IMR-90 (cell line): Measurements from ENCODE around the gene YY1AP1. TPM values are rescaled to one million over a fixed set of nuclear protein-coding genes. Genes with fewer than 3 reads are reported as not detected.

Source experiments
- ATAC-seq: fragments of 200-7000 bp; cut with Tn5 transposase; 2 replicates; pipeline ENCODE4 v1.9.1; 2020; ENCODE audit warnings: low read depth, mild to moderate bottlenecking, moderate library complexity
- BruUV-seq: library from RNA; stranded (reverse); fragments of 400-500 nt; replicated peaks from 2 replicates; lab custom pipeline; 2021; lab: Mats Ljungman, UMichigan
- CTCF ChIA-PET: fragments of 300-600 bp; formaldehyde crosslinking; extraction: SDS; loops from one replicate; lab custom pipeline; 2021; ENCODE audit warnings: antibody characterized with exemption; lab: Yijun Ruan, JAX
- POLR2A ChIA-PET: fragments of 300-600 bp; sonication (Branson Sonifier 250); formaldehyde crosslinking; loops from one replicate; lab custom pipeline; 2022; ENCODE audit warnings: antibody characterized with exemption; ENCODE audit not compliant: unreplicated experiment; lab: Charles Lee
- DNase-seq: peaks from one replicate; pipeline ENCODE4 v3.0.0; 2013
- H2AFZ ChIP-seq: replicated peaks from 2 replicates; pipeline ENCODE3; 2013; ENCODE audit warnings: low read length, mild to moderate bottlenecking; ENCODE audit not compliant: poor library complexity
- H2AK5ac ChIP-seq: 2 replicates; pipeline ENCODE4 v1.6.1; 2013; ENCODE audit warnings: low read depth, low read length, inconsistent platforms
- H2AK9ac ChIP-seq: replicated peaks from 2 replicates; pipeline ENCODE3; 2013; ENCODE audit warnings: mild to moderate bottlenecking, low read depth, low read length, moderate library complexity; ENCODE audit not compliant: poor library complexity
- H2BK120ac ChIP-seq: 2 replicates; pipeline ENCODE4 v1.6.1; 2013; ENCODE audit warnings: low read depth, low read length, inconsistent platforms
- H2BK15ac ChIP-seq: 3 replicates; pipeline ENCODE4 v1.6.1; 2013; ENCODE audit warnings: low read depth, low read length, inconsistent platforms
- H2BK20ac ChIP-seq: 2 replicates; pipeline ENCODE4 v1.6.1; 2013; ENCODE audit warnings: low read depth, mild to moderate bottlenecking, inconsistent platforms, low read length, moderate library complexity
- H2BK5ac ChIP-seq: 2 replicates; pipeline ENCODE4 v1.6.1; 2013; ENCODE audit warnings: mild to moderate bottlenecking, low read depth, low read length, inconsistent platforms; ENCODE audit not compliant: poor library complexity, severe bottlenecking
- H3K14ac ChIP-seq: replicated peaks from 2 replicates; pipeline ENCODE4 v1.6.1; 2013; ENCODE audit warnings: low read depth, low read length, inconsistent platforms
- H3K18ac ChIP-seq: 2 replicates; pipeline ENCODE4 v1.6.1; 2013; ENCODE audit warnings: low read depth, low read length, control low read depth
- H3K23ac ChIP-seq: 2 replicates; pipeline ENCODE4 v1.6.1; 2013; ENCODE audit warnings: low read depth, low read length, inconsistent platforms
- H3K27ac ChIP-seq: 2 replicates; pipeline ENCODE4 v1.5.1; 2013; ENCODE audit warnings: mild to moderate bottlenecking, control low read depth, low read length; ENCODE audit not compliant: insufficient read depth
- H3K27me3 ChIP-seq: 2 replicates; pipeline ENCODE4 v1.6.1; 2013; ENCODE audit warnings: low read length; ENCODE audit not compliant: control insufficient read depth, insufficient read depth
- H3K36me3 ChIP-seq: 2 replicates; pipeline ENCODE4 v1.6.1; 2013; ENCODE audit warnings: low read length, mixed read lengths; ENCODE audit not compliant: control insufficient read depth, insufficient read depth
- H3K4ac ChIP-seq: 2 replicates; pipeline ENCODE4 v1.6.1; 2013; ENCODE audit warnings: low read depth, low read length, inconsistent platforms
- H3K4me1 ChIP-seq: 2 replicates; pipeline ENCODE4 v1.6.1; 2013; ENCODE audit warnings: low read length, mixed read lengths; ENCODE audit not compliant: control insufficient read depth, insufficient read depth
- H3K4me2 ChIP-seq: 2 replicates; pipeline ENCODE4 v1.6.1; 2013; ENCODE audit warnings: low read depth, mild to moderate bottlenecking, control low read depth, low read length, moderate library complexity
- H3K4me3 ChIP-seq: 2 replicates; pipeline ENCODE4 v1.5.1; 2013; ENCODE audit warnings: low read depth, mild to moderate bottlenecking, control low read depth, low read length, moderate library complexity; ENCODE audit not compliant: insufficient read depth
- H3K56ac ChIP-seq: 2 replicates; pipeline ENCODE4 v1.6.1; 2013; ENCODE audit warnings: low read length, inconsistent platforms; ENCODE audit not compliant: insufficient read depth; ENCODE audit errors: extremely low read depth
- H3K79me1 ChIP-seq, 2 experiments: 2 replicates each; pipeline ENCODE4 v1.6.1; 2013; ENCODE audit warnings: low read length in 2 of 2, inconsistent platforms in 1 of 2, low read depth in 1 of 2
- H3K9ac ChIP-seq: 2 replicates; pipeline ENCODE4 v1.6.1; 2013; ENCODE audit warnings: low read depth, low read length, control low read depth
- H3K9me1 ChIP-seq: 2 replicates; pipeline ENCODE4 v1.6.1; 2013; ENCODE audit warnings: low read length, inconsistent platforms; ENCODE audit not compliant: insufficient read depth
- H3K9me3 ChIP-seq: 2 replicates; pipeline ENCODE4 v1.6.1; 2013; ENCODE audit warnings: low read length; ENCODE audit not compliant: control insufficient read depth, insufficient read depth
- H4K20me1 ChIP-seq: 2 replicates; pipeline ENCODE4 v1.6.1; 2013; ENCODE audit warnings: low read length, inconsistent platforms; ENCODE audit not compliant: insufficient read depth
- H4K5ac ChIP-seq: 2 replicates; pipeline ENCODE4 v1.6.1; 2013; ENCODE audit warnings: mild to moderate bottlenecking, low read depth, low read length, control low read depth
- H4K8ac ChIP-seq, 2 experiments: 2 replicates each; pipeline ENCODE4 v1.6.1; 2013; ENCODE audit warnings: low read depth in 2 of 2, low read length in 2 of 2, control low read depth in 1 of 2, inconsistent platforms in 1 of 2
- H4K91ac ChIP-seq: 2 replicates; pipeline ENCODE4 v1.6.1; 2013; ENCODE audit warnings: low read depth, low read length, inconsistent platforms; ENCODE audit not compliant: insufficient read depth
- MAFK ChIP-seq: IDR thresholded peaks from 2 replicates; pipeline ENCODE4 v1.6.1; 2012; ENCODE audit warnings: low read depth, low read length, improper control_type of control experiment
- WGBS, 2 experiments: methylation state at CpG; one replicate each; pipeline versions ENCODE4 v1.1.5 to v1.1.7; 2013; ENCODE audit warnings: missing lambda C conversion rate in 2 of 2; ENCODE audit not compliant: insufficient read length in 1 of 2; ENCODE audit errors: extremely low coverage in 2 of 2; 5-methylcytosine and 5-hydroxymethylcytosine counted together
- dilution Hi-C: fragments of 300-500 bp; cut with HindIII; formaldehyde crosslinking; loops from one replicate; pipeline ENCODE4 v1.14.3; 2018; ENCODE audit warnings: low sequenced_read_pairs; ENCODE audit not compliant: unreplicated experiment
- in situ Hi-C: fragments of 300-500 bp; cut with MboI; formaldehyde crosslinking; loops from 3 replicates; pipeline ENCODE4 v1.14.3; 2019; ENCODE audit warnings: low sequenced_read_pairs, inconsistent platforms, mixed read lengths
- intact Hi-C: fragments of 100-400 bp; cut with micrococcal nuclease; formaldehyde crosslinking; loops from 2 replicates; pipeline ENCODE4 v1.10.0; 2022
- polyA plus RNA-seq, 3 experiments: library from polyadenylated mRNA; depleted of rRNA; stranded (reverse); fragments of >200 nt; gene quantifications; 2 replicates each; pipeline ENCODE4 v1.2.3, GENCODE V29; 2012; ENCODE audit warnings: low replicate concordance in 1 of 3
- total RNA-seq: library from RNA; depleted of rRNA; stranded (reverse); fragments of >200 nt; gene quantifications from 2 replicates; pipeline ENCODE4 v1.2.3, GENCODE V29; 2012
- TF ChIP-seq, protein P1 (sequence below): fragments of 150-350 bp; IDR thresholded peaks from 2 replicates; pipeline ENCODE4 v1.6.1; 2017; ENCODE audit warnings: mild to moderate bottlenecking, antibody characterized with exemption, low read length, low read depth

The YY1AP1 gene
- total and polyA plus RNA-seq, 2 of the 4 experiments (the other 2 are of a cell fraction), result 31.5 to 52.6 TPM

DNA sequence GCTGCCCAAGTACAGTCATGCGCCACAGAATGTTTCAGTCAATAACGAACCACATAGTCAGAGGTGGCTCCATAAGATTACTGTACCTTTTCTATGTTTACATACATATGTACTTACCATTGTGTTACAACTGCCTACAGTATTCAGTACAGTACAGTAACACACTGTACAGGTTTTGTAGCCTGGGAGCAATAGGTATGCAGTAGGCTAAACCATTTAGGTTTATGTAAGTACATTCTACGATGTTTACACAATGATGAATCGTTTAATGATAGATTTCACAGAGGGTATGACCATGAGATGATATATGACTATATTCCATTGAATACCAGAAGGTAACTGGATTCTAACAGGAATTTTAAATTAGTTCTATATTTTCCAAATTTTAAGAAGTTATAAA, 10.5 kb downstream of the YY1AP1 start:
- in situ Hi-C loops, result no loop called here
- WGBS, 2 experiments, result no CpG with 5 or more reads among the region's 4 CpGs
- Histone ChIP-seq H3K4ac (no peak overlapping the region), H3K4me3 (no peak overlapping the region), H2BK15ac (no peak overlapping the region), H3K36me3 (peaks cover 42% of the 10 kb centered on the region), H2AK9ac (no peak overlapping the region), H2BK20ac (no peak overlapping the region), H4K5ac (no peak overlapping the region), H3K79me1 (peaks cover 39 to 40% of the 10 kb centered on the region in 2 experiments), H3K9me1 (peaks cover 2% of the 10 kb centered on the region; the same call in 1 of the 2 replicates), H3K4me1 (no peaks in the 10 kb centered on the region), H2BK120ac (no peak overlapping the region), H3K56ac (no peak overlapping the region), H2BK5ac (no peak overlapping the region), H2AFZ (no peak overlapping the region), H3K18ac (no peak overlapping the region), H4K8ac (no peak overlapping the region), H3K4me2 (no peak overlapping the region), H3K27ac (no peak overlapping the region), H3K9me3 (no peaks in the 10 kb centered on the region), H4K20me1 (peaks cover 27% of the 10 kb centered on the region), H2AK5ac (no peak overlapping the region), H4K91ac (no peak overlapping the region), H3K27me3 (no peaks in the 10 kb centered on the region), H3K14ac (no peak overlapping the region), H3K23ac (no peak overlapping the region), H3K9ac (no peak overlapping the region)
- dilution Hi-C loops, result no loop called here
- intact Hi-C loops, result no loop called here
- ChIA-PET CTCF (no interaction called here), POLR2A (no interaction called here)
- no TSS peak for BruUV-seq
- DNase-seq, result no peak
- no peak for ATAC-seq
- TF ChIP-seq, protein P1, sequence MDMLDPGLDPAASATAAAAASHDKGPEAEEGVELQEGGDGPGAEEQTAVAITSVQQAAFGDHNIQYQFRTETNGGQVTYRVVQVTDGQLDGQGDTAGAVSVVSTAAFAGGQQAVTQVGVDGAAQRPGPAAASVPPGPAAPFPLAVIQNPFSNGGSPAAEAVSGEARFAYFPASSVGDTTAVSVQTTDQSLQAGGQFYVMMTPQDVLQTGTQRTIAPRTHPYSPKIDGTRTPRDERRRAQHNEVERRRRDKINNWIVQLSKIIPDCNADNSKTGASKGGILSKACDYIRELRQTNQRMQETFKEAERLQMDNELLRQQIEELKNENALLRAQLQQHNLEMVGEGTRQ, result no peak
- no peak for TF ChIP-seq MAFK
